ENCODE measurements around the gene SLC38A6. TPM values are rescaled to one million over a fixed set of nuclear protein-coding genes. Genes with fewer than 3 reads are reported as not detected.

The SLC38A6 gene
- total and polyA plus RNA-seq, 2 experiments from 2014 or later = 11.9 to 23.2 TPM

DNA sequence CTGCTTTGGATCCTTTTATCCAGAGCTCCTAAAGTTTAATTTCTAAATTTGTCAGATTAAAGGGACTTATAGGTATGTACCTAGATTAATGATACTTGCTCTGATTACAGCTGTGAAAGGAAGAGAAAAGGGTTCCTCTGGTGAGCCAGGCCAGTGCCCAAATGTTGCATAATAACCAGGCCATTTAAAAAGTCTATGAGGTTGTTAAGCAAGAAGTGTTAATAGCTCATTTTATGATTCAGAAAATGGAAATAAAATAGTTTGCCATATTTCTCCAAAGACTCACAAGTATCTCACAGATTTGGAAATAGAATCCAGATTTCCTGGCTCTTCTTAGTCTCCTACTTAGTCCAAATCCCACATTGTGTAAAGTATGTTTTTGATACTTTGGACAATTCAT lies 67.6 kb downstream of the SLC38A6 start:
- H3K79me2 ChIP-seq (replicated peaks; ENCODE audit: insufficient read depth) = no peaks in the 10 kb centered on the region
- H3K27me3 ChIP-seq (ENCODE audit: insufficient read depth) = no peaks in the 10 kb centered on the region
- H3K4me3 ChIP-seq = no peak overlapping the region
- H3K4me2 ChIP-seq = no peak overlapping the region
- ATAC-seq (no peak), DNase-seq (ENCODE audit: low spot score) (no peak)
- Mint-ChIP-seq H3K9me3 (peaks cover 5% of the 10 kb centered on the region), H3K36me3 (ENCODE audit: low read depth) (peaks cover 10% of the 10 kb centered on the region), H3K27ac (no peak overlapping the region), H3K27me3 (ENCODE audit: insufficient read depth, low read depth, poor library complexity) (no peaks in the 10 kb centered on the region), H3K4me3 (no peak overlapping the region), H3K4me1 (peaks cover 15% of the 10 kb centered on the region)
- no peak overlapping the region for H2AFZ ChIP-seq
- H3K27ac ChIP-seq (ENCODE audit: low read depth) = peak overlapping the region; percentile 24; the same call in 1 of the 2 replicates
- no peaks in the 10 kb centered on the region for H3K9me2 ChIP-seq (ENCODE audit: insufficient read depth)
- H3K36me3 ChIP-seq (ENCODE audit: insufficient read depth) = no peaks in the 10 kb centered on the region; the same call in none of the 2 replicates
- TF ChIP-seq JUNB (IDR thresholded peaks at IDR 0.05; ENCODE audit: unreplicated experiment) = no peak
- no peak for TF ChIP-seq ZNF114 (CRISPR knock-in tag; IDR thresholded peaks at IDR 0.05)
- no peak for TF ChIP-seq EZH2phosphoT487 (IDR thresholded peaks at IDR 0.05; ENCODE audit: unreplicated experiment)
- no peak for TF ChIP-seq EZH2 (IDR thresholded peaks at IDR 0.05; ENCODE audit: low read depth, unreplicated experiment)
- TF ChIP-seq, protein P1, sequence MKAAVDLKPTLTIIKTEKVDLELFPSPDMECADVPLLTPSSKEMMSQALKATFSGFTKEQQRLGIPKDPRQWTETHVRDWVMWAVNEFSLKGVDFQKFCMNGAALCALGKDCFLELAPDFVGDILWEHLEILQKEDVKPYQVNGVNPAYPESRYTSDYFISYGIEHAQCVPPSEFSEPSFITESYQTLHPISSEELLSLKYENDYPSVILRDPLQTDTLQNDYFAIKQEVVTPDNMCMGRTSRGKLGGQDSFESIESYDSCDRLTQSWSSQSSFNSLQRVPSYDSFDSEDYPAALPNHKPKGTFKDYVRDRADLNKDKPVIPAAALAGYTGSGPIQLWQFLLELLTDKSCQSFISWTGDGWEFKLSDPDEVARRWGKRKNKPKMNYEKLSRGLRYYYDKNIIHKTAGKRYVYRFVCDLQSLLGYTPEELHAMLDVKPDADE (IDR thresholded peaks at IDR 0.05) = no peak
- TF ChIP-seq, protein P2, sequence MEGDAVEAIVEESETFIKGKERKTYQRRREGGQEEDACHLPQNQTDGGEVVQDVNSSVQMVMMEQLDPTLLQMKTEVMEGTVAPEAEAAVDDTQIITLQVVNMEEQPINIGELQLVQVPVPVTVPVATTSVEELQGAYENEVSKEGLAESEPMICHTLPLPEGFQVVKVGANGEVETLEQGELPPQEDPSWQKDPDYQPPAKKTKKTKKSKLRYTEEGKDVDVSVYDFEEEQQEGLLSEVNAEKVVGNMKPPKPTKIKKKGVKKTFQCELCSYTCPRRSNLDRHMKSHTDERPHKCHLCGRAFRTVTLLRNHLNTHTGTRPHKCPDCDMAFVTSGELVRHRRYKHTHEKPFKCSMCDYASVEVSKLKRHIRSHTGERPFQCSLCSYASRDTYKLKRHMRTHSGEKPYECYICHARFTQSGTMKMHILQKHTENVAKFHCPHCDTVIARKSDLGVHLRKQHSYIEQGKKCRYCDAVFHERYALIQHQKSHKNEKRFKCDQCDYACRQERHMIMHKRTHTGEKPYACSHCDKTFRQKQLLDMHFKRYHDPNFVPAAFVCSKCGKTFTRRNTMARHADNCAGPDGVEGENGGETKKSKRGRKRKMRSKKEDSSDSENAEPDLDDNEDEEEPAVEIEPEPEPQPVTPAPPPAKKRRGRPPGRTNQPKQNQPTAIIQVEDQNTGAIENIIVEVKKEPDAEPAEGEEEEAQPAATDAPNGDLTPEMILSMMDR (conservative IDR thresholded peaks at IDR 0.05; ENCODE audit: low read depth in 2 of 2) = no peak
- TF ChIP-seq POLR2AphosphoS5 (IDR thresholded peaks at IDR 0.05; ENCODE audit: low read depth) = no peak
- no peak for TF ChIP-seq CREB1 (CRISPR knock-in tag; IDR thresholded peaks at IDR 0.05; ENCODE audit: low read depth)
- TF ChIP-seq ZNF331 (CRISPR knock-in tag; IDR thresholded peaks at IDR 0.05; ENCODE audit: low read depth) = no peak
- no peaks in the 10 kb centered on the region for H3F3A ChIP-seq (replicated peaks; ENCODE audit: low read depth)
- peaks cover 13% of the 10 kb centered on the region for H3K4me1 ChIP-seq (ENCODE audit: insufficient read depth)
- no peaks in the 10 kb centered on the region for H4K20me1 ChIP-seq (replicated peaks; ENCODE audit: insufficient read depth)

DNA sequence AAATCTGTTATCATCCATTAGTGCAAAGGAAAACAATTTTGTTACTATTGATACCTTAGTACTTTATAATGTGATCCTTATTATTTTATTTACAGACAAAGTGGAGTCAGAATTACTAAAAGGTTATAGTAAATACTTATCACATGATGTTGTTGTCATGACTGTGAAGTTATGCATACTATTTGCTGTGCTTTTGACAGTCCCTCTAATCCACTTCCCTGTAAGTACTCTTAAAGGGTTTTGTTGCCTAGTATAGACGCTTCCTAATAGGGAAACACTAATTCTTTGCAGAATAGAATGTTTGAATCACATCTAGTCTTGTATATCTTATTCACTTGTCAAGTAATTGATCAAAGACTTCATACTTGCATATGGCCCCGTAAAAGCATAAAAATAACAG lies 69.4 kb downstream of the SLC38A6 start:
- Mint-ChIP-seq H3K4me1 (peaks cover 12% of the 10 kb centered on the region), H3K36me3 (ENCODE audit: low read depth) (peaks cover 22% of the 10 kb centered on the region), H3K27me3 (ENCODE audit: insufficient read depth, low read depth, poor library complexity) (no peaks in the 10 kb centered on the region), H3K27ac (no peak overlapping the region), H3K4me3 (no peak overlapping the region), H3K9me3 (peaks cover 17% of the 10 kb centered on the region)
- no peaks in the 10 kb centered on the region for H3F3A ChIP-seq (replicated peaks; ENCODE audit: low read depth)
- no peaks in the 10 kb centered on the region for H4K20me1 ChIP-seq (replicated peaks; ENCODE audit: insufficient read depth)
- no peaks in the 10 kb centered on the region for H3K79me2 ChIP-seq (replicated peaks; ENCODE audit: insufficient read depth)
- no peak overlapping the region for H3K4me2 ChIP-seq
- no peak overlapping the region for H2AFZ ChIP-seq
- no peak for ATAC-seq
- peak; percentile 11 for DNase-seq (ENCODE audit: low spot score)
- H3K4me1 ChIP-seq (ENCODE audit: insufficient read depth) = peaks cover 13% of the 10 kb centered on the region
- no peaks in the 10 kb centered on the region for H3K9me2 ChIP-seq (ENCODE audit: insufficient read depth)
- no peaks in the 10 kb centered on the region; the same call in none of the 2 replicates for H3K36me3 ChIP-seq (ENCODE audit: insufficient read depth)
- H3K27me3 ChIP-seq (ENCODE audit: insufficient read depth) = no peaks in the 10 kb centered on the region
- no peak overlapping the region for H3K27ac ChIP-seq (ENCODE audit: low read depth)
- no peak overlapping the region for H3K4me3 ChIP-seq
- TF ChIP-seq, protein P2 (conservative IDR thresholded peaks at IDR 0.05; ENCODE audit: low read depth in 2 of 2) = no peak
- TF ChIP-seq, protein P3, sequence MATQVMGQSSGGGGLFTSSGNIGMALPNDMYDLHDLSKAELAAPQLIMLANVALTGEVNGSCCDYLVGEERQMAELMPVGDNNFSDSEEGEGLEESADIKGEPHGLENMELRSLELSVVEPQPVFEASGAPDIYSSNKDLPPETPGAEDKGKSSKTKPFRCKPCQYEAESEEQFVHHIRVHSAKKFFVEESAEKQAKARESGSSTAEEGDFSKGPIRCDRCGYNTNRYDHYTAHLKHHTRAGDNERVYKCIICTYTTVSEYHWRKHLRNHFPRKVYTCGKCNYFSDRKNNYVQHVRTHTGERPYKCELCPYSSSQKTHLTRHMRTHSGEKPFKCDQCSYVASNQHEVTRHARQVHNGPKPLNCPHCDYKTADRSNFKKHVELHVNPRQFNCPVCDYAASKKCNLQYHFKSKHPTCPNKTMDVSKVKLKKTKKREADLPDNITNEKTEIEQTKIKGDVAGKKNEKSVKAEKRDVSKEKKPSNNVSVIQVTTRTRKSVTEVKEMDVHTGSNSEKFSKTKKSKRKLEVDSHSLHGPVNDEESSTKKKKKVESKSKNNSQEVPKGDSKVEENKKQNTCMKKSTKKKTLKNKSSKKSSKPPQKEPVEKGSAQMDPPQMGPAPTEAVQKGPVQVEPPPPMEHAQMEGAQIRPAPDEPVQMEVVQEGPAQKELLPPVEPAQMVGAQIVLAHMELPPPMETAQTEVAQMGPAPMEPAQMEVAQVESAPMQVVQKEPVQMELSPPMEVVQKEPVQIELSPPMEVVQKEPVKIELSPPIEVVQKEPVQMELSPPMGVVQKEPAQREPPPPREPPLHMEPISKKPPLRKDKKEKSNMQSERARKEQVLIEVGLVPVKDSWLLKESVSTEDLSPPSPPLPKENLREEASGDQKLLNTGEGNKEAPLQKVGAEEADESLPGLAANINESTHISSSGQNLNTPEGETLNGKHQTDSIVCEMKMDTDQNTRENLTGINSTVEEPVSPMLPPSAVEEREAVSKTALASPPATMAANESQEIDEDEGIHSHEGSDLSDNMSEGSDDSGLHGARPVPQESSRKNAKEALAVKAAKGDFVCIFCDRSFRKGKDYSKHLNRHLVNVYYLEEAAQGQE (IDR thresholded peaks at IDR 0.05; ENCODE audit: unreplicated experiment) = no peak
- TF ChIP-seq JUNB (IDR thresholded peaks at IDR 0.05; ENCODE audit: unreplicated experiment) (no peak), EZH2 (IDR thresholded peaks at IDR 0.05; ENCODE audit: low read depth, unreplicated experiment) (no peak), CREB1 (CRISPR knock-in tag; IDR thresholded peaks at IDR 0.05; ENCODE audit: low read depth) (no peak)
- TF ChIP-seq, protein P1 (IDR thresholded peaks at IDR 0.05) = no peak
